Breast epithelium (tissue), 3 donors: ENCODE measurements around the gene ADRA1B.

Source experiments
- POLR2A ChIP-seq: fragments of 450-650 bp; IDR thresholded peaks from one replicate; pipeline ENCODE4 v1.6.1; 2016; ENCODE audit warnings: antibody characterized with exemption, mild to moderate bottlenecking, moderate library complexity
- POLR2AphosphoS5 ChIP-seq, 3 donors: sonication (generic); formaldehyde crosslinking; IDR thresholded peaks; one replicate each; pipeline ENCODE4 v1.6.1; 2017; ENCODE audit warnings: antibody characterized with exemption in 3 of 3
- TF ChIP-seq, protein P1 (sequence below), 3 donors: fragments of 450-650 bp; IDR thresholded peaks; one replicate each; pipeline ENCODE4 v1.5.1; 2016 to 2017; ENCODE audit warnings: antibody characterized with exemption in 3 of 3, mild to moderate bottlenecking in 3 of 3, moderate library complexity in 3 of 3

DNA sequence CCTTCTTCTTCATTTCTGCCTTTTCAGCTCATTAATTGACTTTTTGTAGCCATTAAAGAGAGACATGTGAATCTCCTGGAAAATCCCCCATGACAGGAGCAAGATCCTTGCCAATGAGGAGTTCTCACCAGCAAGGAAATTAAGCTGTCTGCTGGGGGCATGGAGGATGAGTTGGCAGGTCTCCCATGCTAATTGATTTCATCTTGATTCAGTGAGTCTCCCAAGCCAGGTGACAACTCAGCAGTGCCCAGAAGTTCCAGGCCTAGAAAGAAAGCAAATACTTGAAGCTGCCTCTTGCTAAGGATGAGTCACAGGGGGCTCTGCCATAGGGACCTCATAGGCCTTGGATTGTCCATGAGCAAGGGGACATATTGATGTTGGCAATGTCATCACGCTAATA, 30.0 kb upstream of the ADRA1B start:
- TF ChIP-seq, protein P1, sequence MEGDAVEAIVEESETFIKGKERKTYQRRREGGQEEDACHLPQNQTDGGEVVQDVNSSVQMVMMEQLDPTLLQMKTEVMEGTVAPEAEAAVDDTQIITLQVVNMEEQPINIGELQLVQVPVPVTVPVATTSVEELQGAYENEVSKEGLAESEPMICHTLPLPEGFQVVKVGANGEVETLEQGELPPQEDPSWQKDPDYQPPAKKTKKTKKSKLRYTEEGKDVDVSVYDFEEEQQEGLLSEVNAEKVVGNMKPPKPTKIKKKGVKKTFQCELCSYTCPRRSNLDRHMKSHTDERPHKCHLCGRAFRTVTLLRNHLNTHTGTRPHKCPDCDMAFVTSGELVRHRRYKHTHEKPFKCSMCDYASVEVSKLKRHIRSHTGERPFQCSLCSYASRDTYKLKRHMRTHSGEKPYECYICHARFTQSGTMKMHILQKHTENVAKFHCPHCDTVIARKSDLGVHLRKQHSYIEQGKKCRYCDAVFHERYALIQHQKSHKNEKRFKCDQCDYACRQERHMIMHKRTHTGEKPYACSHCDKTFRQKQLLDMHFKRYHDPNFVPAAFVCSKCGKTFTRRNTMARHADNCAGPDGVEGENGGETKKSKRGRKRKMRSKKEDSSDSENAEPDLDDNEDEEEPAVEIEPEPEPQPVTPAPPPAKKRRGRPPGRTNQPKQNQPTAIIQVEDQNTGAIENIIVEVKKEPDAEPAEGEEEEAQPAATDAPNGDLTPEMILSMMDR (IDR thresholded peaks at IDR 0.05), result no peak
- TF ChIP-seq POLR2AphosphoS5 (IDR thresholded peaks at IDR 0.05), result no peak
- TF ChIP-seq POLR2A, result no peak
